HepG2 (cell line): ENCODE results near the gene TOLLIP. TPM values are rescaled to one million over a fixed set of nuclear protein-coding genes. Genes with fewer than 3 reads are reported as not detected.

Source experiments
- ATAC-seq: fragments of 200-7000 bp; cut with Tn5 transposase; 3 replicates; pipeline ENCODE4 v1.9.1; 2020; ENCODE audit warnings: mild to moderate bottlenecking, moderate library complexity
- BruUV-seq: library from RNA; stranded (reverse); fragments of 400-500 nt; replicated peaks from 2 replicates; lab custom pipeline; 2021; lab: Mats Ljungman, UMichigan
- CTCF ChIA-PET: fragments of 300-600 bp; formaldehyde crosslinking; extraction: SDS; loops from one replicate; lab custom pipeline; 2021; ENCODE audit warnings: low total read pairs, inconsistent platforms, low intra/inter-chr PET ratio; lab: Yijun Ruan, JAX
- POLR2A ChIA-PET: fragments of 350-600 bp; sonication (Branson Sonifier 250); formaldehyde crosslinking; loops from one replicate; lab custom pipeline; 2020; ENCODE audit warnings: antibody characterized with exemption, inconsistent platforms; lab: Yijun Ruan, JAX
- DNase-seq: peaks from one replicate; pipeline ENCODE4 v3.0.0-alpha.2; 2015; ENCODE audit warnings: low spot score
- FAIRE-seq: peaks from 3 replicates; lab custom pipeline; 2011; peaks lifted over from hg19 to GRCh38; lab: Jason Lieb, UNC
- H2AFZ ChIP-seq: one replicate; pipeline ENCODE4 v1.6.1; 2011; ENCODE audit warnings: low read length, inconsistent platforms
- H3K27ac ChIP-seq: fragments of 300-600 bp; 3 replicates; pipeline ENCODE4 v1.8.0; 2011; ENCODE audit warnings: mixed run types, mild to moderate bottlenecking, mixed read lengths, low read length, inconsistent platforms; ENCODE audit not compliant: insufficient read depth; ENCODE audit errors: extremely low read length
- H3K27me3 ChIP-seq, 2 experiments: fragments of 200-600 bp in 1 of 2; 2 replicates in 1 of 2; 3 replicates in 1 of 2; pipeline versions ENCODE4 v1.6.0 to v1.8.0; 2011; ENCODE audit warnings: low read length in 2 of 2, mild to moderate bottlenecking in 2 of 2, moderate library complexity in 2 of 2, inconsistent platforms in 1 of 2; ENCODE audit not compliant: insufficient read depth in 2 of 2, control insufficient read depth in 1 of 2
- H3K36me3 ChIP-seq, 2 experiments: fragments of 200-600 bp in 1 of 2; replicated peaks in 1 of 2; 2 replicates in 1 of 2; 3 replicates in 1 of 2; pipeline versions ENCODE4 v1.5.1 to v1.8.0; 2011; ENCODE audit warnings: low read length in 2 of 2, inconsistent platforms in 1 of 2; ENCODE audit not compliant: insufficient read depth in 2 of 2, control insufficient read depth in 1 of 2
- H3K4me1 ChIP-seq: 2 replicates; pipeline ENCODE4 v1.5.1; 2012; ENCODE audit warnings: low read length, inconsistent platforms; ENCODE audit not compliant: insufficient read depth
- H3K4me2 ChIP-seq: 2 replicates; pipeline ENCODE4 v1.6.0; 2011; ENCODE audit warnings: low read depth, low read length, inconsistent platforms
- H3K4me3 ChIP-seq, 3 experiments: fragments of 200-600 bp in 1 of 3; sonication (generic), shearing (Covaris generic) in 1 of 3; replicated peaks in 1 of 3; 2 replicates each; pipeline ENCODE4 v1.5.1; 2011 to 2016; ENCODE audit warnings: low read length in 3 of 3, inconsistent platforms in 2 of 3, low read depth in 2 of 3, mild to moderate bottlenecking in 2 of 3, control low read depth in 1 of 3, mixed read lengths in 1 of 3; ENCODE audit not compliant: insufficient read depth in 1 of 3
- H3K79me2 ChIP-seq: one replicate; pipeline ENCODE4 v1.6.1; 2011; ENCODE audit warnings: low read length, inconsistent platforms; ENCODE audit not compliant: insufficient read depth
- H3K9ac ChIP-seq: 2 replicates; pipeline ENCODE4 v1.6.0; 2011; ENCODE audit warnings: mild to moderate bottlenecking, low read depth, low read length, inconsistent platforms; ENCODE audit not compliant: insufficient read depth
- H3K9me3 ChIP-seq: 2 replicates; pipeline ENCODE4 v1.5.1; 2012; ENCODE audit warnings: mild to moderate bottlenecking, low read length
- H4K20me1 ChIP-seq: 2 replicates; pipeline ENCODE4 v1.6.0; 2011; ENCODE audit warnings: inconsistent platforms, mild to moderate bottlenecking, low read length, moderate library complexity; ENCODE audit not compliant: insufficient read depth
- CC2D1A ChIP-seq: sonication (generic); formaldehyde crosslinking; IDR thresholded peaks from 2 replicates; pipeline ENCODE4 v1.8.1; 2023; ENCODE audit warnings: mild to moderate bottlenecking, missing genetic modification reagents
- KDM1A ChIP-seq: IDR thresholded peaks from 2 replicates; pipeline ENCODE4 v1.6.1; 2016; ENCODE audit warnings: missing compliant biosample characterization
- NFE2 ChIP-seq: sonication (generic); formaldehyde crosslinking; IDR thresholded peaks from 2 replicates; pipeline ENCODE4 v1.4.0; 2020; ENCODE audit warnings: missing genetic modification reagents
- PRDM15 ChIP-seq: sonication (generic); formaldehyde crosslinking; IDR thresholded peaks from 2 replicates; pipeline ENCODE4 v1.4.0; 2020; ENCODE audit warnings: missing genetic modification reagents
- RCOR2 ChIP-seq: IDR thresholded peaks from 2 replicates; pipeline ENCODE4 v1.6.1; 2016; ENCODE audit warnings: missing biosample characterization, missing genetic modification reagents
- SAP130 ChIP-seq: IDR thresholded peaks from 2 replicates; pipeline ENCODE4 v1.6.1; 2016; ENCODE audit warnings: low read depth
- SMARCE1 ChIP-seq: fragments of 450-650 bp; IDR thresholded peaks from 2 replicates; pipeline ENCODE4 v1.6.1; 2017; ENCODE audit warnings: borderline replicate concordance
- XRCC5 ChIP-seq: fragments of 200-400 bp; formaldehyde crosslinking; optimal IDR thresholded peaks from 2 replicates; pipeline ENCODE3; 2017; ENCODE audit warnings: mild to moderate bottlenecking, low read length
- YY1 ChIP-seq: IDR thresholded peaks from 2 replicates; pipeline ENCODE4 v1.6.1; 2011; ENCODE audit warnings: low read length, low read depth, moderate library complexity, mild to moderate bottlenecking; ENCODE audit not compliant: insufficient read depth, insufficient replicate concordance
- ZNF333 ChIP-seq: sonication (generic); formaldehyde crosslinking; IDR thresholded peaks from 2 replicates; pipeline ENCODE4 v1.4.0; 2020; ENCODE audit warnings: mild to moderate bottlenecking, missing genetic modification reagents, borderline replicate concordance
- WGBS: methylation state at CpG from one replicate; pipeline ENCODE4 v1.1.6; 2017; ENCODE audit warnings: low lambda C conversion rate; 5-methylcytosine and 5-hydroxymethylcytosine counted together
- in situ Hi-C: cut with HindIII; loops from 2 replicates; pipeline ENCODE4 v1.10.0; 2017; ENCODE audit warnings: low pct_unique_long_range_greater_than_20kb; ENCODE audit not compliant: extremely low pct_ligation_motif_present
- intact Hi-C: fragments of 100-400 bp; cut with micrococcal nuclease; formaldehyde crosslinking; loops from one replicate; pipeline ENCODE4 v1.10.0; 2022; ENCODE audit not compliant: unreplicated experiment
- polyA plus RNA-seq, 8 experiments: library from polyadenylated mRNA; depleted of rRNA in 3 of 8; stranded (reverse) in 7 of 8; unstranded in 1 of 8; fragments of >200 nt; fragmentation: Illumina TruSeq in 4 of 8; extraction: Trizol in 4 of 8; gene quantifications; 2 replicates each; pipeline versions ENCODE4 v1.2.1 to v1.2.3, GENCODE V29; 2011 to 2016; ENCODE audit warnings: low read depth in 4 of 8, missing spikeins in 1 of 8, mixed read lengths in 1 of 8; ENCODE audit not compliant: insufficient read depth in 1 of 8
- total RNA-seq, 5 experiments: library from RNA; depleted of rRNA; stranded (reverse); fragments of >200 nt; fragmentation: Illumina TruSeq; extraction: Trizol; gene quantifications; 2 replicates each; pipeline ENCODE4 v1.2.3, GENCODE V29; 2016; ENCODE audit warnings: low read depth in 1 of 5
- TF ChIP-seq, protein P1 (sequence below): sonication (generic); formaldehyde crosslinking; IDR thresholded peaks from 2 replicates; pipeline ENCODE4 v1.4.0; 2020; ENCODE audit warnings: missing genetic modification reagents

TOLLIP gene
- total and polyA plus RNA-seq, 2 of the 13 experiments (the other 11 are each of a cell fraction or from before 2014, with no cell fraction given): 25.9 to 47.5 TPM

GRCh38 chr11:1330473-1330872 is 21.0 kb upstream of the TOLLIP start:
- BruUV-seq: no TSS peak
- H2AFZ ChIP-seq: no peak overlapping the region
- in situ Hi-C loops (no loop called here), intact Hi-C loops (no loop called here)
- ChIA-PET CTCF (no interaction called here), POLR2A (no interaction called here)
- peaks cover 18% of the 10 kb centered on the region for H3K9me3 ChIP-seq
- no peak overlapping the region for H3K4me3 ChIP-seq
- peaks cover 41% of the 10 kb centered on the region for H3K4me1 ChIP-seq
- TF ChIP-seq XRCC5: no peak
- TF ChIP-seq, protein P1, sequence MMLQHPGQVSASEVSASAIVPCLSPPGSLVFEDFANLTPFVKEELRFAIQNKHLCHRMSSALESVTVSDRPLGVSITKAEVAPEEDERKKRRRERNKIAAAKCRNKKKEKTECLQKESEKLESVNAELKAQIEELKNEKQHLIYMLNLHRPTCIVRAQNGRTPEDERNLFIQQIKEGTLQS (CRISPR knock-in tag): no peak
- no peak for TF ChIP-seq PRDM15 (CRISPR knock-in tag)
- DNase-seq (no peak), ATAC-seq (no peak), FAIRE-seq (no peak)
- H4K20me1 ChIP-seq: no peaks in the 10 kb centered on the region
- no peaks in the 10 kb centered on the region for H3K79me2 ChIP-seq
- no peak overlapping the region for H3K27ac ChIP-seq
- no peak overlapping the region for H3K4me2 ChIP-seq
- H3K27me3 ChIP-seq: peaks cover 0 to 27% of the 10 kb centered on the region in 2 experiments; a peak in 2 of 5 replicates
- no peaks in the 10 kb centered on the region for H3K36me3 ChIP-seq
- WGBS: 33% methylated on average over 6 of the region's 6 CpGs
- H3K9ac ChIP-seq: no peak overlapping the region

GRCh38 chr11:1327064-1327460 is 17.6 kb upstream of the TOLLIP start:
- 3% methylated on average over 4 of the region's 4 CpGs for WGBS
- H3K4me1 ChIP-seq: peaks cover 16% of the 10 kb centered on the region
- peaks cover 3 to 36% of the 10 kb centered on the region in 2 experiments; a peak in 3 of 5 replicates for H3K27me3 ChIP-seq
- FAIRE-seq: no peak
- POLR2A ChIA-PET: interaction anchor here (1.2 kb wide), 1 partner anchor 23 kb away, joined by 3 read pairs; no protein-coding TSS in a partner anchor
- H3K9ac ChIP-seq: no peak overlapping the region
- no peak for ATAC-seq
- H3K4me2 ChIP-seq: no peak overlapping the region
- no peak overlapping the region for H3K27ac ChIP-seq
- peaks cover 18% of the 10 kb centered on the region for H3K9me3 ChIP-seq
- no TSS peak for BruUV-seq
- TF ChIP-seq NFE2 (CRISPR knock-in tag) (no peak), RCOR2 (no peak), SMARCE1 (no peak), SAP130 (CRISPR knock-in tag) (no peak), CC2D1A (CRISPR knock-in tag) (no peak), ZNF333 (CRISPR knock-in tag) (no peak), KDM1A (CRISPR knock-in tag) (no peak), YY1 (no peak)
- DNase-seq: no peak
- no peak overlapping the region for H3K4me3 ChIP-seq
- CTCF ChIA-PET: no interaction called here
- H4K20me1 ChIP-seq: no peaks in the 10 kb centered on the region
- in situ Hi-C loops (no loop called here), intact Hi-C loops (no loop called here)
- H2AFZ ChIP-seq: no peak overlapping the region
- H3K36me3 ChIP-seq: no peaks in the 10 kb centered on the region
- H3K79me2 ChIP-seq: no peaks in the 10 kb centered on the region
